ENCODE measurements around the gene NTN1.

NTN1 gene

GRCh38 chr17:9211133-9211765 is 189.9 kb downstream of the NTN1 start:
- no peaks in the 10 kb centered on the region for H3K4me1 Mint-ChIP-seq
- H3K9me3 Mint-ChIP-seq, result peaks cover 12% of the 10 kb centered on the region
- H3K27ac Mint-ChIP-seq, result no peak overlapping the region
- ATAC-seq (no peak), DNase-seq (no peak)
- no peaks in the 10 kb centered on the region for H3K27me3 Mint-ChIP-seq
- no peak overlapping the region for H3K4me3 Mint-ChIP-seq
- peaks cover 7% of the 10 kb centered on the region for H3K36me3 Mint-ChIP-seq (ENCODE audit: low read depth)

GRCh38 chr17:9212376-9213302 is 191.3 kb downstream of the NTN1 start:
- Mint-ChIP-seq H3K9me3 (peaks cover 15% of the 10 kb centered on the region), H3K27me3 (no peaks in the 10 kb centered on the region), H3K36me3 (ENCODE audit: low read depth) (peaks cover 11% of the 10 kb centered on the region), H3K27ac (no peak overlapping the region), H3K4me3 (no peak overlapping the region), H3K4me1 (no peaks in the 10 kb centered on the region)
- no peak for ATAC-seq
- DNase-seq, result no peak

- Mint-ChIP-seq H3K4me3 (no peak overlapping the region), H3K9me3 (peaks cover 15% of the 10 kb centered on the region), H3K27me3 (no peaks in the 10 kb centered on the region), H3K4me1 (no peaks in the 10 kb centered on the region), H3K27ac (no peak overlapping the region), H3K36me3 (ENCODE audit: low read depth) (peaks cover 11% of the 10 kb centered on the region)
- no peak for ATAC-seq
- DNase-seq, result no peak
Observed at GRCh38 chr17:9213303-9213640, 192.0 kb downstream of the NTN1 start.

GRCh38 chr17:9215465-9215864 is 194.2 kb downstream of the NTN1 start:
- no peaks in the 10 kb centered on the region for H3K27me3 Mint-ChIP-seq
- no peak overlapping the region for H3K4me3 Mint-ChIP-seq
- H3K36me3 Mint-ChIP-seq (ENCODE audit: low read depth), result peaks cover 11% of the 10 kb centered on the region
- ATAC-seq (no peak), DNase-seq (no peak)
- H3K27ac Mint-ChIP-seq, result no peak overlapping the region
- peaks cover 15% of the 10 kb centered on the region for H3K9me3 Mint-ChIP-seq
- no peaks in the 10 kb centered on the region for H3K4me1 Mint-ChIP-seq

GRCh38 chr17:9217151-9218056 is 196.1 kb downstream of the NTN1 start:
- peaks cover 15% of the 10 kb centered on the region for H3K9me3 Mint-ChIP-seq
- peaks cover 11% of the 10 kb centered on the region for H3K36me3 Mint-ChIP-seq (ENCODE audit: low read depth)
- no peak overlapping the region for H3K27ac Mint-ChIP-seq
- H3K4me3 Mint-ChIP-seq, result no peak overlapping the region
- no peaks in the 10 kb centered on the region for H3K27me3 Mint-ChIP-seq
- ATAC-seq (no peak), DNase-seq (no peak)
- H3K4me1 Mint-ChIP-seq, result no peaks in the 10 kb centered on the region

GRCh38 chr17:9218064-9218635 is 196.8 kb downstream of the NTN1 start:
- no peak overlapping the region for H3K4me3 Mint-ChIP-seq
- peaks cover 15% of the 10 kb centered on the region for H3K9me3 Mint-ChIP-seq
- H3K4me1 Mint-ChIP-seq, result no peaks in the 10 kb centered on the region
- no peaks in the 10 kb centered on the region for H3K27me3 Mint-ChIP-seq
- peaks cover 11% of the 10 kb centered on the region for H3K36me3 Mint-ChIP-seq (ENCODE audit: low read depth)
- no peak overlapping the region for H3K27ac Mint-ChIP-seq
- ATAC-seq (no peak), DNase-seq (no peak)

GRCh38 chr17:9218911-9219310 is 197.6 kb downstream of the NTN1 start:
- Mint-ChIP-seq H3K4me3 (no peak overlapping the region), H3K4me1 (no peaks in the 10 kb centered on the region), H3K27me3 (no peaks in the 10 kb centered on the region), H3K27ac (no peak overlapping the region), H3K9me3 (peaks cover 15% of the 10 kb centered on the region), H3K36me3 (ENCODE audit: low read depth) (peaks cover 11% of the 10 kb centered on the region)
- DNase-seq (no peak), ATAC-seq (no peak)

- peaks cover 15% of the 10 kb centered on the region for H3K9me3 Mint-ChIP-seq
- ATAC-seq (no peak), DNase-seq (no peak)
- no peak overlapping the region for H3K4me3 Mint-ChIP-seq
- H3K27me3 Mint-ChIP-seq, result no peaks in the 10 kb centered on the region
- no peaks in the 10 kb centered on the region for H3K4me1 Mint-ChIP-seq
- H3K27ac Mint-ChIP-seq, result no peak overlapping the region
- peaks cover 11% of the 10 kb centered on the region for H3K36me3 Mint-ChIP-seq (ENCODE audit: low read depth)
Observed at GRCh38 chr17:9219631-9220397, 198.5 kb downstream of the NTN1 start.

GRCh38 chr17:9220398-9221146 is 199.3 kb downstream of the NTN1 start:
- Mint-ChIP-seq H3K27me3 (no peaks in the 10 kb centered on the region), H3K4me1 (no peaks in the 10 kb centered on the region), H3K9me3 (peaks cover 10% of the 10 kb centered on the region), H3K4me3 (no peak overlapping the region), H3K27ac (no peak overlapping the region), H3K36me3 (ENCODE audit: low read depth) (peaks cover 6% of the 10 kb centered on the region)
- ATAC-seq, result no peak
- no peak for DNase-seq

- Mint-ChIP-seq H3K4me1 (no peaks in the 10 kb centered on the region), H3K27ac (no peak overlapping the region), H3K9me3 (peaks cover 2% of the 10 kb centered on the region), H3K36me3 (ENCODE audit: low read depth) (peaks cover 3% of the 10 kb centered on the region), H3K27me3 (no peaks in the 10 kb centered on the region), H3K4me3 (no peak overlapping the region)
- no peak for DNase-seq
- no peak for ATAC-seq
Observed at GRCh38 chr17:9221147-9221921, 200.0 kb downstream of the NTN1 start.

GRCh38 chr17:9221922-9222180 is 200.5 kb downstream of the NTN1 start:
- H3K27ac Mint-ChIP-seq, result no peak overlapping the region

GRCh38 chr17:9223531-9223930 is 202.2 kb downstream of the NTN1 start:
- H3K36me3 Mint-ChIP-seq (ENCODE audit: low read depth), result no peaks in the 10 kb centered on the region
- DNase-seq (no peak), ATAC-seq (no peak)
- H3K27ac Mint-ChIP-seq, result no peak overlapping the region
- H3K27me3 Mint-ChIP-seq, result no peaks in the 10 kb centered on the region
- H3K9me3 Mint-ChIP-seq, result no peaks in the 10 kb centered on the region
- no peak overlapping the region for H3K4me3 Mint-ChIP-seq
- H3K4me1 Mint-ChIP-seq, result no peaks in the 10 kb centered on the region

More at GRCh38 chr17:9221922-9222180, 200.5 kb downstream of the NTN1 start:
- no peaks in the 10 kb centered on the region for H3K4me1 Mint-ChIP-seq
- no peaks in the 10 kb centered on the region for H3K27me3 Mint-ChIP-seq
- no peak for ATAC-seq
- no peak for DNase-seq
- no peaks in the 10 kb centered on the region for H3K9me3 Mint-ChIP-seq
- no peak overlapping the region for H3K4me3 Mint-ChIP-seq
- peaks cover 3% of the 10 kb centered on the region for H3K36me3 Mint-ChIP-seq (ENCODE audit: low read depth)

GRCh38 chr17:9224485-9224884 is 203.2 kb downstream of the NTN1 start:
- no peak for DNase-seq
- Mint-ChIP-seq H3K4me3 (no peak overlapping the region), H3K27me3 (peaks cover 2% of the 10 kb centered on the region), H3K36me3 (ENCODE audit: low read depth) (no peaks in the 10 kb centered on the region), H3K4me1 (no peaks in the 10 kb centered on the region), H3K27ac (no peak overlapping the region), H3K9me3 (no peaks in the 10 kb centered on the region)
- no peak for ATAC-seq

Data from activated naive CD8-positive, alpha-beta T cell treated with anti-CD3 and anti-CD28 coated beads, Interleukin-2, amount 50 U/mL, for 24 hours (primary cell).